IMR-90 (cell line): Measurements from ENCODE around the gene MALSU1.

Source experiments
- BHLHE40 ChIP-seq: fragments of 150-350 bp; IDR thresholded peaks from 2 replicates; pipeline ENCODE4 v1.6.1; 2016; ENCODE audit warnings: mild to moderate bottlenecking, low read depth, low read length
- CEBPB ChIP-seq: IDR thresholded peaks from 2 replicates; pipeline ENCODE4 v1.6.1; 2012; ENCODE audit warnings: low read depth, low read length, improper control_type of control experiment
- CHD1 ChIP-seq: IDR thresholded peaks from 2 replicates; pipeline ENCODE4 v1.6.1; 2012; ENCODE audit warnings: low read depth, low read length, improper control_type of control experiment
- ELK1 ChIP-seq: fragments of 150-350 bp; IDR thresholded peaks from 2 replicates; pipeline ENCODE4 v1.6.1; 2016; ENCODE audit warnings: low read depth, mild to moderate bottlenecking, low read length, moderate library complexity, borderline replicate concordance
- MAFK ChIP-seq: IDR thresholded peaks from 2 replicates; pipeline ENCODE4 v1.6.1; 2012; ENCODE audit warnings: low read depth, low read length, improper control_type of control experiment
- MAZ ChIP-seq: IDR thresholded peaks from 2 replicates; pipeline ENCODE4 v1.6.1; 2012; ENCODE audit warnings: low read depth, mild to moderate bottlenecking, low read length, improper control_type of control experiment, moderate library complexity, borderline replicate concordance
- NFE2L2 ChIP-seq: fragments of 150-350 bp; IDR thresholded peaks from 2 replicates; pipeline ENCODE4 v1.6.1; 2016; ENCODE audit warnings: low read depth, mild to moderate bottlenecking, low read length
- POLR2A ChIP-seq: IDR thresholded peaks from 2 replicates; pipeline ENCODE4 v1.6.1; 2012; ENCODE audit warnings: mild to moderate bottlenecking, low read depth, low read length
- RFX5 ChIP-seq: IDR thresholded peaks from 2 replicates; pipeline ENCODE4 v1.8.0; 2012; ENCODE audit warnings: low read depth, mild to moderate bottlenecking, low read length, moderate library complexity
- SMC3 ChIP-seq: fragments of 150-350 bp; IDR thresholded peaks from 2 replicates; pipeline ENCODE4 v1.6.1; 2016; ENCODE audit warnings: low read depth, mild to moderate bottlenecking, antibody characterized with exemption, low read length, moderate library complexity
- TF ChIP-seq, protein P1 (sequence below): conservative IDR thresholded peaks from 2 replicates; pipeline ENCODE4 v1.5.1; 2012; ENCODE audit warnings: mild to moderate bottlenecking, low read depth, low read length, improper control_type of control experiment
- TF ChIP-seq, protein P2 (sequence below): fragments of 150-350 bp; IDR thresholded peaks from 2 replicates; pipeline ENCODE4 v1.6.1; 2017; ENCODE audit warnings: mild to moderate bottlenecking, antibody characterized with exemption, low read length, low read depth

DNA sequence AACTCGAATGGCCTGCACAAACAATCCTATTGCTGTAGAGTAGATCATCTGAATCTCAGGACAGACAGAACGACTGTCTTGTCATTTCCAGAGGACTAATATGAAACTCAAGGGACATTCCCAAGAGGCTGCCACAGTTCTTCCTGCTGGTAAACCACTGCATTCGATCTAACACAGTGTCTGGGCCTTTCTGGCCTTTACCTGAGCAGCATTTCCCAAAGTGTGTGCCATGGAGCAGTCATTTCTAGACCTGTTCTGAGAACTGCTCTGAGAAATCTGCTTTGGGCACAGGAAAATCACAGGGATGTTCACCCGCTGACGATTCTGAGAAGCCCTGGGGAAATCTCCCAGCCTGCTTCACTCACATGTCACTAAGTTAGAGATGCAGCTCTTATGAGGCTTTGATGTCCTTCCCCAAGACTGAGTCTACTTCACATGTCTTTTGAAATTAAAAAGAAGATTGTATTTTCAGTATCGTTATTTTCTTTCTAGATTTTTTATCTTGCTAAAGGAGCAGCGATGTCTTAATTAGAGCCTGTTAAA lies 34.2 kb upstream of the MALSU1 start:
- TF ChIP-seq, protein P1, sequence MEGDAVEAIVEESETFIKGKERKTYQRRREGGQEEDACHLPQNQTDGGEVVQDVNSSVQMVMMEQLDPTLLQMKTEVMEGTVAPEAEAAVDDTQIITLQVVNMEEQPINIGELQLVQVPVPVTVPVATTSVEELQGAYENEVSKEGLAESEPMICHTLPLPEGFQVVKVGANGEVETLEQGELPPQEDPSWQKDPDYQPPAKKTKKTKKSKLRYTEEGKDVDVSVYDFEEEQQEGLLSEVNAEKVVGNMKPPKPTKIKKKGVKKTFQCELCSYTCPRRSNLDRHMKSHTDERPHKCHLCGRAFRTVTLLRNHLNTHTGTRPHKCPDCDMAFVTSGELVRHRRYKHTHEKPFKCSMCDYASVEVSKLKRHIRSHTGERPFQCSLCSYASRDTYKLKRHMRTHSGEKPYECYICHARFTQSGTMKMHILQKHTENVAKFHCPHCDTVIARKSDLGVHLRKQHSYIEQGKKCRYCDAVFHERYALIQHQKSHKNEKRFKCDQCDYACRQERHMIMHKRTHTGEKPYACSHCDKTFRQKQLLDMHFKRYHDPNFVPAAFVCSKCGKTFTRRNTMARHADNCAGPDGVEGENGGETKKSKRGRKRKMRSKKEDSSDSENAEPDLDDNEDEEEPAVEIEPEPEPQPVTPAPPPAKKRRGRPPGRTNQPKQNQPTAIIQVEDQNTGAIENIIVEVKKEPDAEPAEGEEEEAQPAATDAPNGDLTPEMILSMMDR: no peak
- TF ChIP-seq, protein P2, sequence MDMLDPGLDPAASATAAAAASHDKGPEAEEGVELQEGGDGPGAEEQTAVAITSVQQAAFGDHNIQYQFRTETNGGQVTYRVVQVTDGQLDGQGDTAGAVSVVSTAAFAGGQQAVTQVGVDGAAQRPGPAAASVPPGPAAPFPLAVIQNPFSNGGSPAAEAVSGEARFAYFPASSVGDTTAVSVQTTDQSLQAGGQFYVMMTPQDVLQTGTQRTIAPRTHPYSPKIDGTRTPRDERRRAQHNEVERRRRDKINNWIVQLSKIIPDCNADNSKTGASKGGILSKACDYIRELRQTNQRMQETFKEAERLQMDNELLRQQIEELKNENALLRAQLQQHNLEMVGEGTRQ: no peak
- TF ChIP-seq SMC3: no peak
- TF ChIP-seq MAFK: no peak
- no peak for TF ChIP-seq BHLHE40
- no peak for TF ChIP-seq POLR2A
- TF ChIP-seq CEBPB: no peak
- no peak for TF ChIP-seq MAZ
- TF ChIP-seq NFE2L2: no peak
- TF ChIP-seq CHD1: no peak
- TF ChIP-seq RFX5: no peak
- no peak for TF ChIP-seq ELK1
